SU-DHL-6 (cell line): ENCODE data around the gene PKHD1.

Experiments
- H2AFZ ChIP-seq: fragments of 200-600 bp; sonication (generic); 2 replicates; pipeline ENCODE4 v1.6.1; 2014; ENCODE audit warnings: low read depth, mild to moderate bottlenecking, moderate library complexity, mixed read lengths, antibody characterized with exemption, low read length; ENCODE audit not compliant: severe bottlenecking
- H3F3A ChIP-seq: fragments of 200-600 bp; shearing (Covaris generic); 2 replicates; pipeline ENCODE4 v1.6.0; 2016; ENCODE audit warnings: antibody characterized with exemption, mild to moderate bottlenecking; ENCODE audit not compliant: insufficient read depth
- H3K27ac ChIP-seq: fragments of 200-600 bp; sonication (generic); 2 replicates; pipeline ENCODE4 v1.5.1; 2016; ENCODE audit warnings: low read depth, mild to moderate bottlenecking, low read length, moderate library complexity, mixed read lengths
- H3K27me3 ChIP-seq: fragments of 200-600 bp; sonication (generic), shearing (Covaris generic); 2 replicates; pipeline ENCODE4 v1.6.0; 2014; ENCODE audit warnings: mild to moderate bottlenecking, low read length
- H3K36me3 ChIP-seq: fragments of 200-600 bp; sonication (generic); 2 replicates; pipeline ENCODE4 v1.6.1; 2014; ENCODE audit warnings: mild to moderate bottlenecking, low read length, mixed read lengths
- H3K4me2 ChIP-seq: fragments of 300-600, 200-600 bp; shearing (Covaris generic), sonication (generic); 2 replicates; pipeline ENCODE4 v1.6.0; 2014; ENCODE audit warnings: low read length, low read depth, mild to moderate bottlenecking; ENCODE audit not compliant: poor library complexity, severe bottlenecking
- H3K4me3 ChIP-seq: fragments of 200-600 bp; sonication (generic); 2 replicates; pipeline ENCODE4 v1.5.1; 2014; ENCODE audit warnings: antibody characterized with exemption, low read length, mild to moderate bottlenecking, mixed read lengths; ENCODE audit not compliant: insufficient read depth, poor library complexity, severe bottlenecking
- H3K79me2 ChIP-seq: fragments of 200-600 bp; sonication (generic); 2 replicates; pipeline ENCODE4 v1.6.1; 2014; ENCODE audit warnings: mild to moderate bottlenecking, low read length, moderate library complexity; ENCODE audit not compliant: insufficient read depth
- H3K9ac ChIP-seq: fragments of 200-600 bp; sonication (generic); 2 replicates; pipeline ENCODE4 v1.7.0; 2014; ENCODE audit warnings: mild to moderate bottlenecking, low read length
- H3K9me2 ChIP-seq: fragments of 200-600 bp; sonication (generic); replicated peaks from 2 replicates; pipeline ENCODE4 v1.6.1; 2014; ENCODE audit warnings: low read length; ENCODE audit not compliant: insufficient read depth
- H3K9me3 ChIP-seq: fragments of 200-600 bp; sonication (generic); 2 replicates; pipeline ENCODE4 v1.6.1; 2014; ENCODE audit warnings: low read length, mixed read lengths; ENCODE audit not compliant: insufficient read depth
- H4K20me1 ChIP-seq: fragments of 200-600 bp; sonication (generic); 2 replicates; pipeline ENCODE4 v1.6.1; 2014; ENCODE audit warnings: low read depth, mild to moderate bottlenecking, antibody characterized with exemption, low read length, moderate library complexity, mixed read lengths
- EZH2phosphoT487 ChIP-seq: fragments of 200-600 bp; sonication (generic), shearing (Covaris generic); conservative IDR thresholded peaks from 2 replicates; pipeline ENCODE4 v1.6.1; 2018; ENCODE audit warnings: mild to moderate bottlenecking, antibody characterized with exemption, low read length, moderate library complexity, mixed read lengths
- TF ChIP-seq, protein P1 (sequence below): fragments of 200-600 bp; sonication (generic); IDR thresholded peaks from one replicate; pipeline ENCODE4 v1.5.1; 2017; ENCODE audit warnings: antibody characterized with exemption, mild to moderate bottlenecking, low read length, moderate library complexity; ENCODE audit not compliant: insufficient read depth, poor library complexity, severe bottlenecking

Gene PKHD1

DNA sequence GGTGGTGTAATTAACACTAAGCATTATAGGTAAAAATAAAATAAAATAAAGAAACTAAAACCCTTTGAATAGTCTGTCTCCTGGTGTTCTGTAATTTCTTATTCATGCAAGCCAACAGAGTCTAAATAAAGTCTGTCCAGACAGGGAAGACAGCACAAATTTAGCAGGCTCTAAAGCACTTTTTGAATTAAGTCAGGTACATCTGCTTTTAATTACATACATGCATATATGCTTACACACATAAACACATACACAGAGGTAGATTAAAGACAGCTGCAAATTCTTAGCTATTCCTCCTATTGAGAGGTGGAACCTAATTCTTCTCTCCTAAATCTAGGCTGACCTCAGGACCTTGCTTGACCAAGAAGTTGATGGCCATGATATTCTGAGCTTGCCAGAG lies 262.5 kb downstream of the PKHD1 start:
- H3K9ac ChIP-seq = no peak overlapping the region
- no peaks in the 10 kb centered on the region for H3K9me3 ChIP-seq
- no peak for TF ChIP-seq EZH2phosphoT487
- TF ChIP-seq, protein P1, sequence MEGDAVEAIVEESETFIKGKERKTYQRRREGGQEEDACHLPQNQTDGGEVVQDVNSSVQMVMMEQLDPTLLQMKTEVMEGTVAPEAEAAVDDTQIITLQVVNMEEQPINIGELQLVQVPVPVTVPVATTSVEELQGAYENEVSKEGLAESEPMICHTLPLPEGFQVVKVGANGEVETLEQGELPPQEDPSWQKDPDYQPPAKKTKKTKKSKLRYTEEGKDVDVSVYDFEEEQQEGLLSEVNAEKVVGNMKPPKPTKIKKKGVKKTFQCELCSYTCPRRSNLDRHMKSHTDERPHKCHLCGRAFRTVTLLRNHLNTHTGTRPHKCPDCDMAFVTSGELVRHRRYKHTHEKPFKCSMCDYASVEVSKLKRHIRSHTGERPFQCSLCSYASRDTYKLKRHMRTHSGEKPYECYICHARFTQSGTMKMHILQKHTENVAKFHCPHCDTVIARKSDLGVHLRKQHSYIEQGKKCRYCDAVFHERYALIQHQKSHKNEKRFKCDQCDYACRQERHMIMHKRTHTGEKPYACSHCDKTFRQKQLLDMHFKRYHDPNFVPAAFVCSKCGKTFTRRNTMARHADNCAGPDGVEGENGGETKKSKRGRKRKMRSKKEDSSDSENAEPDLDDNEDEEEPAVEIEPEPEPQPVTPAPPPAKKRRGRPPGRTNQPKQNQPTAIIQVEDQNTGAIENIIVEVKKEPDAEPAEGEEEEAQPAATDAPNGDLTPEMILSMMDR = no peak
- H3K9me2 ChIP-seq = no peaks in the 10 kb centered on the region
- H2AFZ ChIP-seq = no peak overlapping the region
- no peaks in the 10 kb centered on the region for H3K79me2 ChIP-seq
- no peak overlapping the region for H3K27ac ChIP-seq
- no peak overlapping the region for H3K4me2 ChIP-seq
- no peaks in the 10 kb centered on the region for H3F3A ChIP-seq
- H4K20me1 ChIP-seq = no peaks in the 10 kb centered on the region
- H3K4me3 ChIP-seq = no peak overlapping the region
- no peaks in the 10 kb centered on the region for H3K36me3 ChIP-seq
- H3K27me3 ChIP-seq = no peaks in the 10 kb centered on the region

- no peaks in the 10 kb centered on the region for H3K9me3 ChIP-seq
- H3K27me3 ChIP-seq = no peaks in the 10 kb centered on the region
- H4K20me1 ChIP-seq = no peaks in the 10 kb centered on the region
- no peak overlapping the region for H3K9ac ChIP-seq
- H3K4me2 ChIP-seq = no peak overlapping the region
- H3K79me2 ChIP-seq = no peaks in the 10 kb centered on the region
- no peak overlapping the region for H2AFZ ChIP-seq
- no peak for TF ChIP-seq EZH2phosphoT487
- TF ChIP-seq, protein P1 = no peak
- H3K27ac ChIP-seq = no peak overlapping the region
- no peaks in the 10 kb centered on the region for H3F3A ChIP-seq
- no peaks in the 10 kb centered on the region for H3K36me3 ChIP-seq
- no peaks in the 10 kb centered on the region for H3K9me2 ChIP-seq
- no peak overlapping the region for H3K4me3 ChIP-seq
Observed at GRCh38 chr6:51820555-51820954, 266.9 kb downstream of the PKHD1 start.

DNA sequence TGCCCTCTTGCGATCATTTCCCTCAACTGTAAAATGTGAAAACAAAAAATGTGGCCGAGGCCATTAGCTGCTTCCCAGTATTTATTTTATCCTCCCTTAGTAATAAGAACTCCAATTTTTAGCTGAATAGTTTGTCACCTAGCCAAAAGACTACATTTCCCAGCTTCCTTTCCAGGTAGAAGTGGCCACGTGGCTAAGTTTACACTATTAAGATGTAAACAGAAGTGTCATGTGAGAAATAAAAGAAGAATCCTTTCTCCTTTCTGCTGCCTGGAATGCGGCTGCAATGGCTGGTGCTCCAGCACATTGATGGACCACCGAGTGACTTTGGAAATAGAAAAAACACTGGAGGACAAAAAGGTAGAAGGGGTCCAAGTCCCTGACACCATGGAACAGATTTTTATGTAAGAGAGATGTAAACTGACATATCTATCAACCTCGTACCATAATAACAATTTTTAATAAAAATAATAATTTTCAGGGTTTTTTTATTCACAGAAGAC lies 268.8 kb downstream of the PKHD1 start:
- Histone ChIP-seq H3F3A (no peaks in the 10 kb centered on the region), H3K36me3 (no peaks in the 10 kb centered on the region), H3K4me2 (no peak overlapping the region), H3K4me3 (no peak overlapping the region), H3K79me2 (no peaks in the 10 kb centered on the region), H3K27me3 (no peaks in the 10 kb centered on the region), H4K20me1 (no peaks in the 10 kb centered on the region), H2AFZ (no peak overlapping the region), H3K9ac (no peak overlapping the region), H3K27ac (no peak overlapping the region), H3K9me3 (no peaks in the 10 kb centered on the region), H3K9me2 (no peaks in the 10 kb centered on the region)
- TF ChIP-seq EZH2phosphoT487 = no peak
- TF ChIP-seq, protein P1 = no peak

- Histone ChIP-seq H3K27me3 (no peaks in the 10 kb centered on the region), H3K9ac (no peak overlapping the region), H3K27ac (no peak overlapping the region), H3F3A (no peaks in the 10 kb centered on the region), H3K36me3 (no peaks in the 10 kb centered on the region), H2AFZ (no peak overlapping the region), H3K4me3 (no peak overlapping the region), H3K4me2 (no peak overlapping the region), H3K9me3 (no peaks in the 10 kb centered on the region), H3K9me2 (no peaks in the 10 kb centered on the region), H4K20me1 (no peaks in the 10 kb centered on the region), H3K79me2 (no peaks in the 10 kb centered on the region)
- no peak for TF ChIP-seq EZH2phosphoT487
- TF ChIP-seq, protein P1 = no peak
Observed at GRCh38 chr6:51817832-51818231, 269.6 kb downstream of the PKHD1 start.
